NCI-H2107 treated with DMSO at 0.1 percent for 48 hours (cell line): ENCODE data around the gene TIMM44.
A peak's percentile ranks its signal among the peaks of the same experiment; 100 is the strongest.

Experiments used
- DNase-seq: peaks from one replicate; lab custom pipeline; 2025; ENCODE audit not compliant: unreplicated experiment; lab: John Stamatoyannopoulos, UW

The TIMM44 gene

GRCh38 chr19:7943444-7944176 is at the start of gene TIMM44:
TIMM44 (minus strand) TSS chr19:7943666; CDS start chr19:7943651, 15 bp downstream.
- peak; percentile 99 for DNase-seq

- DNase-seq: no peak
These were observed 49.1 kb upstream of the TIMM44 start for GRCh38 chr19:7992575-7992974.

GRCh38 chr19:7989071-7989575 is 45.7 kb upstream of the TIMM44 start:
- DNase-seq: no peak

GRCh38 chr19:7988307-7988706 is 44.8 kb upstream of the TIMM44 start:
- DNase-seq: no peak

GRCh38 chr19:7987114-7987768 is 43.8 kb upstream of the TIMM44 start:
- DNase-seq: no peak

- no peak for DNase-seq
These were observed 43.1 kb upstream of the TIMM44 start for GRCh38 chr19:7986321-7987113.

GRCh38 chr19:7985481-7985911 is 42.0 kb upstream of the TIMM44 start:
- DNase-seq: no peak

- no peak for DNase-seq
These were observed 40.8 kb upstream of the TIMM44 start for GRCh38 chr19:7983995-7984837.

- no peak for DNase-seq
These were observed 40.0 kb upstream of the TIMM44 start for GRCh38 chr19:7983286-7983950.

- no peak for DNase-seq
These were observed 39.2 kb upstream of the TIMM44 start for GRCh38 chr19:7982651-7983099.

GRCh38 chr19:7982103-7982502 is 38.6 kb upstream of the TIMM44 start:
- DNase-seq: no peak

- DNase-seq: no peak
These were observed 38.2 kb upstream of the TIMM44 start for GRCh38 chr19:7981661-7982060.

GRCh38 chr19:7981199-7981598 is 37.7 kb upstream of the TIMM44 start:
- no peak for DNase-seq

GRCh38 chr19:7980635-7981121 is 37.2 kb upstream of the TIMM44 start:
- no peak for DNase-seq

GRCh38 chr19:7980168-7980567 is 36.7 kb upstream of the TIMM44 start:
- no peak for DNase-seq

GRCh38 chr19:7979559-7979958 is 36.1 kb upstream of the TIMM44 start:
- no peak for DNase-seq

- DNase-seq: no peak
These were observed 35.5 kb upstream of the TIMM44 start for GRCh38 chr19:7979011-7979410.

- DNase-seq: no peak
These were observed 34.8 kb upstream of the TIMM44 start for GRCh38 chr19:7978179-7978825.

GRCh38 chr19:7977723-7978040 is 34.2 kb upstream of the TIMM44 start:
- DNase-seq: no peak
